ENCODE results near the gene C16orf90.

DNA sequence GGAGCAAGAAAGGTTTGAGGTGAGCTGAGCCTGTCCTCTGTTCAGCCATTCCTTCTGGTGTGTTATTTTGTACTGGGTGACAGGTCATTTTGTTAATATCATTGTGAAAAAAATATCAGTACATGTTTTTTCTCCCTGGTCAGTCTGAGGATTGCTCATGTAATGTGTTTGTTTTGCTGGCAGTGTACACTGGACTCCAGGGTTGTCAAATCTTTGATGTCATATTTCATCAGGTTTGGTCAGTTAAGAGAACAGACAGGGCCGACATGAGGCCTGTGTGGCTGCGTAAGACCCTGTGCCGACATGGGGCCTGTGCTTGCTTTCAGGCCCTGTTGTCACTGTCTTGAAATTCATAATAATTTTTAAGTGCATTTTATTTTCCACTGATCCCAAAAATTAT lies 28.0 kb upstream of the C16orf90 start:
- TF ChIP-seq, protein P1, sequence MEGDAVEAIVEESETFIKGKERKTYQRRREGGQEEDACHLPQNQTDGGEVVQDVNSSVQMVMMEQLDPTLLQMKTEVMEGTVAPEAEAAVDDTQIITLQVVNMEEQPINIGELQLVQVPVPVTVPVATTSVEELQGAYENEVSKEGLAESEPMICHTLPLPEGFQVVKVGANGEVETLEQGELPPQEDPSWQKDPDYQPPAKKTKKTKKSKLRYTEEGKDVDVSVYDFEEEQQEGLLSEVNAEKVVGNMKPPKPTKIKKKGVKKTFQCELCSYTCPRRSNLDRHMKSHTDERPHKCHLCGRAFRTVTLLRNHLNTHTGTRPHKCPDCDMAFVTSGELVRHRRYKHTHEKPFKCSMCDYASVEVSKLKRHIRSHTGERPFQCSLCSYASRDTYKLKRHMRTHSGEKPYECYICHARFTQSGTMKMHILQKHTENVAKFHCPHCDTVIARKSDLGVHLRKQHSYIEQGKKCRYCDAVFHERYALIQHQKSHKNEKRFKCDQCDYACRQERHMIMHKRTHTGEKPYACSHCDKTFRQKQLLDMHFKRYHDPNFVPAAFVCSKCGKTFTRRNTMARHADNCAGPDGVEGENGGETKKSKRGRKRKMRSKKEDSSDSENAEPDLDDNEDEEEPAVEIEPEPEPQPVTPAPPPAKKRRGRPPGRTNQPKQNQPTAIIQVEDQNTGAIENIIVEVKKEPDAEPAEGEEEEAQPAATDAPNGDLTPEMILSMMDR (IDR thresholded peaks at IDR 0.05) = no peak
- no peak for TF ChIP-seq POLR2A (IDR thresholded peaks at IDR 0.05)
